HG03457 (cell line): ENCODE data around the gene PTPRD.

ENCODE experiments used
- ATAC-seq: cut with Tn5 transposase; IDR thresholded peaks from one replicate; pipeline ENCODE4 v1.9.1; 2021; ENCODE audit warnings: moderate number of reproducible peaks; ENCODE audit not compliant: unreplicated experiment

PTPRD gene

DNA sequence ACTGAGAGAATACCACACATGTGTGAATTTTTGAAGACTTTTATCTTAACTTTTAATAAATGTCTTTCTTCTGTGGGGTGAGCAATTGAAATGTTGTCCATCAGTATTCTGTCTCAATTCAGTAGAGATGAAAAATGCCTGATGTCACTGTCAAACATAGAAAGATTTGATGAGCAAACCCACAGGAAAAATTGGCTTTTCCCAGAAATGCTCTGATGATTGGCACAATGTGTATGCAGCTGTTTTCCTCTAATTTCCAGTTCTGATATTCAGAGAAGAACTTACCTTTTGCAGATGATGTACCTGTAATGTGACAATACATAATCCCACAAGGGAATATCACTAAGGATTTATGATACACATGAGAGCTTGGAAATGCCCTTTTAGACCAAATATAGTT, 340.0 kb downstream of the PTPRD start:
- no peak for ATAC-seq

DNA sequence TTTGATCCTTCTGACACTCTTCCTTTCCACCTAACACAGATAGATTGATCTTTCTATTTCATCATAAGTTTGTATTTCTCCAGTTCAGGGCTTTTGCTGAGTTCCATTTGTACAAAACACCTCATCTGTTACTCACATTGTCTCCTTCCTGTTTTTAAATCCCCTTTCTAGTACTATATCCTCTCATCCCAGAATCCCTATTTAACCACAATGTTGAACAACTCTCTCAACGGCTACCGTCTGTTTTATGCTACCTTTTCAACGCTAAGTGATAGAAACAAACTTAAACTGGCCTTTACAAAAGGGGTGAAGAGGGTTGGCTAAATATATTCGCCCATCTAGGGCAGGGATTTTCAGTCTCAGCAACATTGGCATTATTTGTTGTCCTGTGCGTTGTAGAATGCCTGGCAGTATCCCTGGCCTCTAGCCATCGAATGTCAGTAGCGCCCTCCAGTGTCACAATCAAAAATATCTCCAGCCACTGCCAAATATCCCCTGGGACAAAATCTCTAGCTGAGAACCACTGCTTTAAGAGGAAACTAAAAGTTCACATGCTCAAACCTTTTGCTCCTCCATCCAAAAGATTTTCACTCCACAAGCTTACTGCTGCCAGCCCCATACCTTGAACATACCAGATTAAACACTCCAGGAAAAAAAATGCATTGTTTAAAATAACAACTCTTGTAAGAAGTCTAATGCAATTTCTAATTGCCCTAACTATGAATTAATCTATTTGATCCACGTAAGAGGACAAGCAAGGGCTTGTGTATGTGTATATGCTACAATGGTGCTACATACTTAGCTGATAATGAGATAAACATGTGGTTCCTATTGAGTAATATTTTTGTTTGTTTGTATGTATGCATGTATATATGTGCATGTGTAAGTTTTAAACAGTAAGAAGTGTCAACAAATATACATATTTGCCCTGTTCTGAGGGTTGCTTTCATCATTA, 344.0 kb downstream of the PTPRD start:
- ATAC-seq = no peak

DNA sequence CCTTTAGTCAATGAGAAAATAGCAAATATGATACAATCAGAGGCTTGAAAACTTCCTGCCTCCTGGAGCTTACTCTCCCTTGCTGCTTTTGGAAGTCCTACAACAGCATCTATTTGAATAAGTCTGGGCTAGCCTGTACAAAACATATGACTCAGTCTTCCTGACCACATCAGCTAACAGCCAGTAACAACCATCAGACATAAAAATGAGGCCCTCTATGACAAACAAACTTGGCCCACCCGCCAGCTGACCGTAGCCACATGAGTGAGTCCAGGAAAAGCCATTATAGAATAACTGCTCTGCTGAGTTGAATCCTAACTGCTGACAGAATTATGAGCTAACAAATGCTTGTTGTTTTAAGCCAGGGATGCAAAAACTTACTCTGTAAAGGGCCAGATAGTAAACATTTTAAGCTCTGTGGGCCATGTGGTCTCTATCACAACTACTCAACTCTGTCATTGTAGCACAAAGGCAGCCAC, 347.6 kb downstream of the PTPRD start:
- no peak for ATAC-seq

DNA sequence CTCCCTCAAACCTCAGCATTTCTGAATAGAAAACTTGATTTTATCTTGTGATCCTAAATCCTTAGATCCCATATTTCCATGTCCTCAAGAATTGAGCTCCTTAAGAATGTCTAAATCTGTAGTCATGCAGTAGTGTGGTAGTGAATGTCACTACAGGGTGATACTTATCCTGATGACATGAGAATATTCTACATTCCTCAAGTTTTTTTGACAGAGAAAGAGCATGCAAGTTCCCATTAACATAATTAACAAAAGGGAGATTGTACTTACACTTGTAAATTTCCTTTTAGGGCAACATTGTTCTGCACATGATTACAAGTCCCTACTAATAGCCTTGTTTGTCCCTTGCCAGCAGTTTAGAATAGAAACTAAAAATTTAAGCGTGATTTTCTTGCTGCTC, 352.3 kb downstream of the PTPRD start:
- ATAC-seq = no peak

DNA sequence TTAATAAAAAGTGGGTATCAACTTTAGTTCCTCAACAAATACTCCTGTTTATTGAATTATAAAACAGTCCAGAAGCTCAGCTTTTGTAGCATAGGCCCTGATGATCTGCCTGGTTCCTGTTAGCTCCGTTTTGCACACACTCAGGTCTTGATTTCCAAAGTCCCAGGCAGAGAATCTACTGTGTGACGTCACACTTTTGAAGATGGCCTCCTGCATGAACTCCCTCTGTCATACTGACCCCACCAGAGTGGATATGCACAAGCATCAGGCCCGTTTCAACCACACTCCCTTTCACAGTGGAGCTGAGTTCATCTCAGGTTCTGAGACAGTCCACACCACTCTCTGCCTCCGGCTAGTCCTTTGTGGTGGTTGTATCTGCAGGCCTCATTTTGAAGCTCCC, 353.1 kb downstream of the PTPRD start:
- ATAC-seq = no peak

DNA sequence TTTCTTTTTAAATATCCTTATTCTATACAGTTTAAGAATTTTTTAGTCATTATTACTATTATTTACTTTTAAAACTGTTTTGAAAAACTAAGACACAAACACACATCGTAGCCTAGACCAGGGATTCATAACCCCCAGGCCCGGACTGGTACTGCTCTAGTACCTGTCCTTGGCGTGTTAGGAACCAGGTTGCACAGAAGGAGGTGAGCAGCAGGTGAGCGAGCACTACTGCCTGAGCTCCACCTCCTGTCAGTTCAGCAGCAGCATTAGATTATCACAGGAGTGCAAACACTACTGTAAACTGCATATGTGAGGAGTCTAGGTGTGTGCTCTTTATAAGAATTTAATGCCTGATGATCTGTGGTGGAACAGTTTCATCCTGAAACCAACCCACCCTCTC, 357.0 kb downstream of the PTPRD start:
- ATAC-seq = no peak

DNA sequence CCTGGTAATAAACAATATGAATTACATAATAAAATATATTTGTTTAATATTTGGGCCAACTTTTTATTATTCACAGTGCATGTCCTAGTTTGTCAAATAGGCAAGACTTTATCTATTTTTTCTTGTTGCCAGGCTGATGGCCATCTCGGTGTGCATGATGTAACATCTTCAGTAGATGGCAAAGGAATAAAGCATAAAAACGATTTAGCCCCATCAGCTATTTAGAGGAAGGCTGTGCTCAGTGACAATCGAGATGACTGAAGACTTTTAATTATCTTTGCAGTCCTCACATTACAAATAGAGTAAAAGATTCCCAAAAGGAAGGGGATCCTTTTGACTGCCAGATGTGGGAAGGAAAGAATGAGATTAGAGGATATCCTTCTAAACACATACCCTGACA, 358.5 kb downstream of the PTPRD start:
- no peak for ATAC-seq

DNA sequence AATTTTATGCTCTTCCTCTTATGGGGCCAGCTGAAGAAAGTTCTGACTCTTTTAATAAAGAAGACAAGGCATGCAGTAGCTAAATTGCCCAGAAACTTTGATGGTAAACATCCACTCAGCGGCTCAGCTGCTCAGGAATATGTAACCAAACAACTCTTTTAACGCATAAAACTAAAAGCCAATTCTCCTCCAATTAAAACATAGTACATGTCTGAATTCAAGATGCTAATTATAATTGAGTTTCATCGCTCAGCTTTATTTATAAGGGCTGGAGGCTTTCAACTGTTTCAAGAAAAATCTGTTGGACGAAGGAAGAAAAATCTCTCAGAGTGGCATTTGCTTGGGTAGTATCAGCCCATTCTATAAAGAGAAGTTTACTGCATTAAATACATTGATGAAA, 359.5 kb downstream of the PTPRD start:
- ATAC-seq = no peak

DNA sequence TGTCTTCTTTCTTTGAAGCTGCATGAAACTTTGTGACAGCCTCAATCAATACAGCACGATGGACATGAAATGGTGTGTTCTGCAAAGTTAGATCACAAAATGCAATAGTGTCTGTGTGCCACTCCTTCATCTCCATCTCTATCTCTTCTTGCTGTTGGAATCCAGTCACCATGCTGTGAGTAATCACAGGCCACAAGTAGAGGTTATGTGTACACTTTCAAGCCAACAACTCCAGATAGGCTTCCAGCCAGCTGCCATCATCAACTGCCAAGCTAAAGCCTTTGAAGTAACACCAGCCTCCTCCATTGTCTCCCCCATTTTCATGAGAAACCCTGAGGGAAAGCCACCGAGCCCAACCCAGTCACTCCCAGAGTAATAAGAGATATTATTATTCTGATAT, 360.6 kb downstream of the PTPRD start:
- ATAC-seq = no peak

DNA sequence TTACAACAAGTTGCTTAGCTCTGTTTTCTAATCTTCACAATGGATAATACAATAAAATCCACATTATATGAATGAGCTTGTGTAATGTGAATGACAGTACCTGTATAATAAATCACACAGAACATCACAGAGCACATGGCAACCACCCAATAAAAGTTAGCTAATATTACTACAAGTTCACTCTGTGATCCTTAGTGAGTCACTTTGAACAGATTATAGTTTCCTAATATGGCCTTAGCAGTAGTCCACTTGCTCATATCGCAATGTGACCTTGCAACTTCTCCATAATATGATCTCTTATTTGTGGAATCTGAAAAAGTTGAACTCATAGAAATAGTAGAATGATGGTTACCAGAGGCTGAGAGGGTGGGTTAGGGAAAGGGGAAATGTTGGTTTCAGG, 361.3 kb downstream of the PTPRD start:
- no peak for ATAC-seq

DNA sequence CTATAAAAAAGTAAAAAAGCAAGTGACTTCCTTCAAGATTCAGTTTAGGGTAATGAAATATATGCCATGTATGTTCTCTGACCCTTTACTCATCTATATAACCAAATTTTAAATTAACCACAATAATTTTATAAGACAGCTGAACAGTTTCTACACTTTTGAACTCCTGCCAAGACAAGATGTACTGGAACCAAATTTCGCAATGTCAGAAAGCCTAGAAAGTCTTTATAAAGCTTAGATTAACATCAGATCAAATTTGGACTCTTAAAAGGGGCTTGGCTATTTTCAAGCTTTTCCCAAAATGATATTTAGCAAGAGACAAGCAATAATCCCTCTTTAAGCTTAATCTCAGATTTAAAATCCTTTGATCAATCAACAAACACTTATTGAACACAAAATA, 362.6 kb downstream of the PTPRD start:
- ATAC-seq = no peak

DNA sequence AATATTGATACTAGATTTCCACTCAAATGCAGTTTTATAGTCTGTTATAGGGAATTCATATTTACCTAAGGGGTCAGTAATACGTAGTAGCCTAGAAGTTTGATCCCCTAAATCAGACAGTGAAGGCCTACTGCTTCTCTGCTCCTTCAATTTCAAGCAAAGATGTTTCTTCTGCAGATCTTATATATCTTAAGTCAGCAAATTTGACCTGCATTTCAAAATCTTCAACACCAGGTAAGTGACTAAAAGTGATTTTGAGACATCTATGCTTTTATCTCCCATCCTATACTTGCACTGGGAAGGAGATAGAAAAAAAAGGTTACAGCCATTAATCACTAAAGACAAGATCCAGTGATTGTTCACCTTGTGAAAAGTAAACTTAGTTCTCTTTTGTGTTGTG, 363.9 kb downstream of the PTPRD start:
- ATAC-seq = no peak

DNA sequence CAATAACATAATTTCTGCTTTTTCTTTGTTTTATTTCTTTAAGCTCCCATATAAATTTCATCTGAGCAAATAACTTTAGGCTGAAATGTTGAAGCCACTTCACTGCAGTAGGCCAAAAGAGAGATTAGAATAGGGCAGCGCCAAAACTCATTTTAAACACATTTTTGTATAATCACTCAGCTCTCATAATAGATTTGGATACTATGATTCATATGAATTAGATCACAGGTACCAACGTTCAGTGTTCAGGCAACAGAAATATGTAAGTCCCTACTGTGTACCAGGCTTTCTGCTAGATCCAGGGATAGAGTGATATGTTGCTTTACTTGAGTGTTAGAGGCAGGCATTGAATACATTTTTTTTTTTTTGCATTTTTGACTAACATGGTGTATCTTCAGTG, 370.5 kb downstream of the PTPRD start:
- no peak for ATAC-seq

DNA sequence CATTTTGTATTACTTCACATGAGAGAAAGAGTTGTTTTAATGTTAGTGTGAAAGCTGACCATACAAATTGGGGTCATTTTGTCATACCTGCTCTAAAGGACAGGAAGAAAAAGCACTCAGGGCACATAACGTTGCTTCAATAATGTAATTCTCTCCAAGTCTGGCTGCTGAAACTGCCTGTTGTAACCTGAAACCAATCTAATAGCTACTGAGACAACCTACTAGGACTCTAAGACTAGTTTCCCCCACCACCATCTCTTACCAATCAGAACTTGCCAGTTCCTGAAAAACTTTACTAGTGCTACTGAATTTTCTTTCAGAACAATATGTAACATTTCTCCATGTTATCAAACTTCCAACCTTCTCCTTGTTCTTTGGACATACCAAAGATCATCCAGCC, 374.7 kb downstream of the PTPRD start:
- no peak for ATAC-seq

DNA sequence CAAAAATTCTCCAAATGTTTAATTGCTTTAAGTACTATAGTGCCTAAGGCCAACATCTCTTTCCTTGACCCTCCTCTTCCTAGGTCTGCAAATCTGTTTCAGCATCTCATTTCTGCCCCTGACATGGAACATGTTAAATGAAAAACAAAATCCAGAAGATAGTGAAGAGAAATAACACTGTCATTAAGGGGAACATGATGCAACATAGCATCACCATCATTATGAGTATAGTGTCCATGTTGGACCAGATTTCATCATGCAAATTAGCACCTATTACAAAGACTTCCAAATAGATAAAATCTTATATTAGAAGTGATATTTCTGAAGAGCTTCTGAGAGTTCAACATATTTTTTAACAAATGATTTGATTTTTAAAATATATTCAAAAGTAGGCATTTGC, 375.2 kb downstream of the PTPRD start:
- ATAC-seq = no peak

DNA sequence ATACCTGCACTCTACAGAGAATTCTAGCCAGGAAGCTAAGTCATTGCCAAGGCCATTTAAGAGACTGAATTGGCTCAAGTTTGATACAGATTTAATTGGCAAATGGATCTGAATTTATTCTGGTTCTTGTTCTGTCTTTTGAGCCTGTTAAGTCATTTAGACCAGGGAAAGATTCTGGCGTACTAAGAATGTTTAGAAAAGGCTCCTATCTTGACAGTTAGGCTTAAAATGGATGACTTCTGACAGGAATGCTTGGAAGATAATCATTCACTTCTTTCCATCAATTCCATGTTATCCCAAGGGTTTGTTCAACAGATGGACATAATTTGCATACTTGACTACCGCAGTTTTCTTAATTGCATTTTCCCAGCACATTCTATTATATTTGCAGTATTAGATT, 376.6 kb downstream of the PTPRD start:
- no peak for ATAC-seq

DNA sequence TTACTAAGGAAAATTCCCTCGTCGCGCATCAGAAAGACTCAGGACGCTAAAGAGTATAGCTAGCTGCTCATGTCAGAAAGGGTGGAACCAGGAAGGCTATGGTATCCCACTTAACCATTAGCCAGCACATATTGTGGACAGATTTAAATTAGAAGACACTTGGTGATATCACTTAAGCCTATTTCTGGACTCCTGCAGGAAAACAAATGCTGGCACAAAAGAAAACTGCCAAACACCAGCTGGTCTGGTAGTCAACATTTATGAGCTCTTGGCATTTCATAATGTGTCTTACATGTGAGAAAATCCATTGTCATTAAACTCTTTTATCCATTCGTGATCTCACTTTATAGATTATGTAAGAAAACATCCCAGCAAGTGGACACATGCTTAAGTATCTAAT, 377.4 kb downstream of the PTPRD start:
- no peak for ATAC-seq

DNA sequence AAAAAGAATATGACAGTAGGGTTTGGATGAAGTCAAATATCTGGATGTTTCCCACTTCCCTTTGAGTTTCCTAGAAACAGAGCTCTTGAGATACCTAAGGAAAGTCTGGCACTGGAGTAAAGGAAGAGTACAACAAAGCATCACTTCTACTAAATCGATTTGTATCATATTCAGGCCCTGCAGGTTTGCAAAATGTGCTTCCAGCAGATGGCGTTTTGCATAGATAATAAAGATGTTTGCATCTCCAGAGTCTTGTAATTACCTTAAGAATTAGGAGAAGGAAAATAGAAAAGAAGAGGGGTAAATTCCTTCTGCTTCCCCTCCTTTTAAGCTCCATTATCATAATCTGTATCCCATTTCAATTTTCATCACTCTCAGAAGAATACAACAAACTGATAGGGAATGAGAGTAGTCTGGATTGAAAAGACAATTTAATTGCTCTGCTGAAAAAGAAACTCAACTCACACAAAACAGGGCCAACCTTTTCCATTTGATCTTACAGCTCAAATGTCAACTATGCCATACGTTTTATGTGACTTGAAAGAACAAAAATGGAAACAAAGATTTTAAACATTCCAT, 380.4 kb downstream of the PTPRD start:
- no peak for ATAC-seq

DNA sequence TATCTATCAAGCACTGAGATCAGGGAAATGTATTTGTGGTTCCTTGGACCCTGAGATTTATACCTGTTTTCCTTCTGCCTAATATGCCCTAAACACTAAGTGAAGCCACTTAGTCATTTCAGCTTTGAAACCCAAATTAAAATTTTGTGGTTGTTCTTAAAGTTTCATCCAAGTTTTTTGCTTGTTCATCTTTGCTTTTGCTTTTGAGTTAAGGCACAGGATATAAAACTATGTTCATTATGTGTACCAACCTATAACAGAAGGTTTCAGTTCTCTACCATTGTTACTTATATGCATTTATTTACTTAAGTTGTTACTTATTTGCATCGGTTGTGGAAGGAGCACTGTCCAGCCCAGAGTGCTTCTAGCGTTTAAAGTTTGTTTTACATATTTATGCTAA, 382.3 kb downstream of the PTPRD start:
- ATAC-seq = peak; percentile 87

DNA sequence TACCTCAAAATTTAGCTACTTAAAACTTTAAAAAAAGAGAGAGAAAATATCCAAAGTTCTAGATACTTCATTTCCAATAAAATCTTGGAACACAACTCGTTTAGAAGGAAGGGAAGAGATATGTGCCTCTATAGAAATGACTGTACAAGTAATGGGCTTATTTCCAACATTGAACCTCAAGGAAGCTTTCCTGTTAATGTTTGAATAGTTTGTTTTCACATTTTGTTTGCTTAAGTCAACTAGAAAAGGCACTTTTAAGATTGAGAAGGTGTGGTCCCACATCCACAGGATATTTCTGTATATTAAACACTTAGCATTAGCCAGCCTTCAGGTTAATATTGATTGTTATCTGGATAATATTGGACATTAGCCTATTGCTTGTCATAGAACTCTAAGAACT, 384.7 kb downstream of the PTPRD start:
- ATAC-seq = no peak

DNA sequence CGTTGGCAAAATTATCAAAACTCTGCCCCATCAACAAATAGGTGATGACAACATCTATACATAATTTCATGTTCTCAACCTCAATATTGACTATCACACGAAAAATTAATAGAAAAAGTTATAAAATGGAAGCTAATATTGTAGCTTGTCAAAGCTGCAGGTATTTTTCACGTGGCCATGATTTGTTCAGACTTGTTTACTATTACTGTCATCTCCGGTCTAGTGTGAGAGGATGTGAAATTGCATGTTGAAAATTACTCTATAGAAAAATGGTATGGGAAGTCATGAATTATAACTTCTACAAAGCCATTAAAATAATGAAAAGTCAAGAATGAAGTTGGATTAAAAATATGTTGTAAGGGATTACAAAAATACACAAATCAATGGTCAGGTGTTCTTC, 385.8 kb downstream of the PTPRD start:
- no peak for ATAC-seq

DNA sequence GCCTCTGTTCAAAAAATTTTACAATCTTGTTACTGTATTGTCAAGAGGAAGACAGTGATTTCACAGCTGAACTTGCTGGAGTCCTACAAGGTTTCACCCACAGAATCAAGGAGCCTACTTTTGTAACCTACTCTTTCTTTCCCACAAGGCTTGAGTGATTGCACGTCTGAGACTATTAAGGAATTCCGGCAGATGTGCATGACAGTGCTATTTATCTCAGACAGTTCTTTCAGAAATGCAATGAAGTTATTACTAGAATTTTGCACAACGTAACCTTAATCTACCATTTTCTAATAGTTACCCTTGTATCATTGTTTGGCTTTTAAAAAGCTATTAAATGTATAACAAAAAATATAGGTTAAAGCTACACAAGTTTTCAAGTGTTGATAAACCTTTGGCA, 400.1 kb downstream of the PTPRD start:
- ATAC-seq = no peak

DNA sequence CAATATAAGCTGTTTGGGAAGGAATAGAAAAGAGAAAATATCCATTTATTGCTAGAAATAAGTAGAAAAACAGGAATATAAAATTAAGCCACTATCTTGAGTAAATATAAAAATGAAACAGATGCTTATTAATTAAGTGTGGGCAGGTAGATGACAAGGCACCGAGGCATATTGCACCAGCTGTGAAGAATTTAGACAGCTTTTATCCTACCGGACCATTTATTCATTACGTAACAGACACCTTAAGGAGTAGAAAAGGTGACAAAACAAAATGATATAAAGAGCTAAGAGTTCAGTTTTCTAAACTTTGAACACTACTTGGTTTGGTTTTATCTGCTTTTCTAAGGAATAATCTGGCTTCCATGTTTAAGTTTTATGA, 404.1 kb downstream of the PTPRD start:
- ATAC-seq = no peak
